ENCODE results near the gene BRF1.

BRF1 gene

GRCh38 chr14:105211086-105211757, 89.6 kb downstream of the BRF1 start:
- DNase-seq (ENCODE audit: low read depth in 2 of 2): no peak

- no peak for DNase-seq (ENCODE audit: low read depth in 2 of 2)
These were observed 90.4 kb downstream of the BRF1 start for GRCh38 chr14:105210266-105211025.

- no peak for DNase-seq (ENCODE audit: low read depth in 2 of 2)
These were observed 91.2 kb downstream of the BRF1 start for GRCh38 chr14:105209646-105210045.

GRCh38 chr14:105209091-105209490, 91.7 kb downstream of the BRF1 start:
- no peak for DNase-seq (ENCODE audit: low read depth in 2 of 2)

GRCh38 chr14:105208738-105209075, 92.1 kb downstream of the BRF1 start:
- no peak for DNase-seq (ENCODE audit: low read depth in 2 of 2)

- DNase-seq (ENCODE audit: low read depth in 2 of 2): no peak
These were observed 92.6 kb downstream of the BRF1 start for GRCh38 chr14:105207996-105208737.

- no peak for DNase-seq (ENCODE audit: low read depth in 2 of 2)
These were observed 93.3 kb downstream of the BRF1 start for GRCh38 chr14:105207460-105207901.

GRCh38 chr14:105206873-105207272, 93.9 kb downstream of the BRF1 start:
- DNase-seq (ENCODE audit: low read depth in 2 of 2): no peak

- no peak for DNase-seq (ENCODE audit: low read depth in 2 of 2)
These were observed 95.1 kb downstream of the BRF1 start for GRCh38 chr14:105205673-105206208.

GRCh38 chr14:105204931-105205672, 95.7 kb downstream of the BRF1 start:
- DNase-seq (ENCODE audit: low read depth in 2 of 2): no peak

GRCh38 chr14:105204206-105204930, 96.4 kb downstream of the BRF1 start:
- DNase-seq (ENCODE audit: low read depth in 2 of 2): no peak

GRCh38 chr14:105203701-105204100, 97.1 kb downstream of the BRF1 start:
- no peak for DNase-seq (ENCODE audit: low read depth in 2 of 2)

GRCh38 chr14:105203057-105203531, 97.7 kb downstream of the BRF1 start:
- peak in 1 of 2 donors; percentile 28 for DNase-seq (ENCODE audit: low read depth in 2 of 2)

GRCh38 chr14:105201925-105202513, 98.8 kb downstream of the BRF1 start:
- peak in 1 of 2 donors; percentile 29 for DNase-seq (ENCODE audit: low read depth in 2 of 2)

GRCh38 chr14:105201156-105201924, 99.5 kb downstream of the BRF1 start:
- DNase-seq (ENCODE audit: low read depth in 2 of 2): no peak

- no peak for DNase-seq (ENCODE audit: low read depth in 2 of 2)
These were observed 100.2 kb downstream of the BRF1 start for GRCh38 chr14:105200641-105201040.

GRCh38 chr14:105200074-105200473, 100.7 kb downstream of the BRF1 start:
- no peak for DNase-seq (ENCODE audit: low read depth in 2 of 2)

- no peak for DNase-seq (ENCODE audit: low read depth in 2 of 2)
These were observed 101.7 kb downstream of the BRF1 start for GRCh38 chr14:105199093-105199492.

GRCh38 chr14:105198588-105198987, 102.2 kb downstream of the BRF1 start:
- no peak for DNase-seq (ENCODE audit: low read depth in 2 of 2)

- DNase-seq (ENCODE audit: low read depth in 2 of 2): no peak
These were observed 103.6 kb downstream of the BRF1 start for GRCh38 chr14:105197211-105197641.
